T-helper 9 cell (primary cell): ENCODE results near the gene ULBP2.
"Not testable (repeated sequence)": the region's sequence is repeated elsewhere in the genome, so short reads cannot be mapped to it uniquely, and the experiment has no call there.

Experiments
- DNase-seq: peaks from one replicate; pipeline ENCODE4 v3.0.0-alpha.2; 2020
- total RNA-seq, 2 donors: gene quantifications; one replicate each; lab custom pipeline; 2026; lab: John Stamatoyannopoulos, UW

Gene ULBP2, protein sequence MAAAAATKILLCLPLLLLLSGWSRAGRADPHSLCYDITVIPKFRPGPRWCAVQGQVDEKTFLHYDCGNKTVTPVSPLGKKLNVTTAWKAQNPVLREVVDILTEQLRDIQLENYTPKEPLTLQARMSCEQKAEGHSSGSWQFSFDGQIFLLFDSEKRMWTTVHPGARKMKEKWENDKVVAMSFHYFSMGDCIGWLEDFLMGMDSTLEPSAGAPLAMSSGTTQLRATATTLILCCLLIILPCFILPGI
- 0.77 to 7.0 reads per million in 2 donors for total RNA-seq

DNA sequence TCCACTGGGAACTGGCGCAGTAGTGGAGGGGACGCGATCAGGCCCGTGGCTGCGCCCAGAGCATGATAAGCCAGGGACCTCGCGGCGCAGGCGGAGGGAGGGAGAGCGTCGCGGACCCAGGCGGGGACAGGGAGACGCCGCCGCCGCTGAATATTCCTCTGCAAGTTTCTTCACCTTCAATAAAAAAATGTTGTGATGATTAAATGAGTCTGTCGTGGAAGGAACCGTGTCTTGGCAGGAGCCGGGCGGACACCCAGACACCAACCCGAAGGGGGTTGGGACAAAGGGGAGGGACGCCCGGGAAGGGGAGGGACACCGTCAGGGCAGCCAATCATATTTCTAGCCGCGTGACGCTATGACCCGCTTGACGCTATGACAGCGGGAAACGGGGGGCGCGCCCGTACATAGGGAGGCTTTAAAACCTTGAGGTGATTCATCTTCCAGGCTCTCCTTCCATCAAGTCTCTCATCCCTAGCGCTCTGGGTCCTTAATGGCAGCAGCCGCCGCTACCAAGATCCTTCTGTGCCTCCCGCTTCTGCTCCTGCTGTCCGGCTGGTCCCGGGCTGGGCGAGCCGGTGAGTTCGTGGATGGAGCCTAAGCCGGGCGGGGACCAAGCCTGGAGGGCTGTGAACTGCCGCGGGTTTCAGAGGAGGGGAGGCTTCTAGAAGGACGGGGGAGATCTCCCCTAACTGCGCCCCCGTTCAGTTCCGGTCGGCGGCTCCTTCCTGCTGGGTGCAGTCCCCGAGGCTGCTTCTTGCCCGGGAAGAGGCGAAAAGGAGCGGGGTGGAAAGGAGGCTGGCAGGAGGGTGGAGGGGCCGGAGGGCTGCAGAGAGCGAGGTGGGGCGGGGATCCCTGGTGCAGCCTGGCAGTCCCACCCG, at the start of gene ULBP2:
Gene ULBP2 (plus strand): TSS at position 432 of the 878 bp plus-strand sequence. CDS start 59 bp downstream, at position 491.
- peak; percentile 85 for DNase-seq

GRCh38 chr6:149895048-149895590, 46.7 kb upstream of the ULBP2 start:
- DNase-seq, result no peak

DNA sequence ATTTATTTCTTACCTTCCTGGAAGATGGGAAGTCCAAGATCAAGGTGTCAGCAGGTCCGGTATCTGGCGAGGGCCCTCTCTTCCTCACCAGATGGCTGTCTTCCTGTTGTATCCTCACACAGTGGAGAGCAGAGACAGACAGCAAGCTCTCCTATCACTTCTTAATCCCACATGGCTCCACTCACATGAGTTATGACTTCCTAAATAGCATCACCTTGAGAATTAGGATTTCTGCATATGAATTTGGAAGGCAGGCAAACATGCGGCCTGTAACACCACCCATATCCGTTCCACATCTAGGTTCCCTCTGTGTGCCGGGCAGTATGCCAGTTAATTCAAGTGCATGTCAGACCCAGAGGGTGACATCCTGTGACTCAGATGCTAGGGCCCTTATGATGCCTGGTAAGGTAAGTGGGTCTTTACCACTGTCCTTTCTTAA, 46.0 kb upstream of the ULBP2 start:
- DNase-seq, result no peak

- no peak for DNase-seq
Measured at GRCh38 chr6:149896491-149896890, 45.3 kb upstream of the ULBP2 start.

GRCh38 chr6:149897015-149897697, 44.7 kb upstream of the ULBP2 start:
- DNase-seq, result no peak

DNA sequence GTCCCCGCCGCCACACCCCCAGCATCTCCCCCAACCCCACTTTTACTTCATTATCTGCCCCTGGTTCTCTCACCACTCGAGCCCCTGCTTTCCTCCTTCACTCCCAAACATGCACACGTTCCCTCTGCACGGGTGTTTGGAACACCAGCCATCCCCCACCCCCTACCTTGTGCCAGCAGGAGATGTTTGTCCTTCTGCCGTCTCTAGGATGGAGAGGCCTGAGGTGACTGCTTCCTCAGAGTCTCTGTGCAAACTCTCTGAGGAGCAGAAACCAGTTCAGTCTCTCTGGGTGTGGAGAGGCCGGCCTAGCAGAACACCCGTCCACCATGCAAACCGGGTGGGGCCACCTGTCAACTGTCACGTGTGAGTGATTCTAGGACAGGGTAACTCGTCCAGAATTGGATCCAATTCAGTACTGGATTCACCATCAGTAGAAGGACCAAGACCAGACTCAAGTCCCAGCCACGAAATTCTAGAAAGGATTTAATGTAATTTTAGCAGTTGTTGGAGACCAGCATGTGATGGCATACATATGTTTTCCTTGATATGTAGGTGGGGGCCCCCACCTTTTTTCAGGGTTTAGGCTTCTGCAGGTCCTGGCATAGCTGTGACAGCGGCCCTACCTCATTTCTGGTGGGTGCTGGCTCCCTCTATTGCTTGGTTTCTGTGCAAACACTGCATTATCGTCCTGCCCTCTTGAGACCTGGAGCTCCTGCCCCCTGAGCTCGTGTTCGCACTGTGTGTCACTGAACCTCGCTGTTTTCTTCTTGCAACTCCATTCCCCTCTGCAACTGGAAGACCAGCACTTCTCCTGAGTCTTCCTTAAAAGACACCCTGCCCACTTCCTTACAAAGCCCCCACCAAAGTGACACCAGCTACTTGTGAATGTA, 43.7 kb upstream of the ULBP2 start, which contains the start of gene RAET1E:
Gene RAET1E (minus strand): TSS at position 259 of the 890 bp plus-strand sequence. CDS start 7,212 bp downstream, outside the sequence.
- no peak for DNase-seq

DNA sequence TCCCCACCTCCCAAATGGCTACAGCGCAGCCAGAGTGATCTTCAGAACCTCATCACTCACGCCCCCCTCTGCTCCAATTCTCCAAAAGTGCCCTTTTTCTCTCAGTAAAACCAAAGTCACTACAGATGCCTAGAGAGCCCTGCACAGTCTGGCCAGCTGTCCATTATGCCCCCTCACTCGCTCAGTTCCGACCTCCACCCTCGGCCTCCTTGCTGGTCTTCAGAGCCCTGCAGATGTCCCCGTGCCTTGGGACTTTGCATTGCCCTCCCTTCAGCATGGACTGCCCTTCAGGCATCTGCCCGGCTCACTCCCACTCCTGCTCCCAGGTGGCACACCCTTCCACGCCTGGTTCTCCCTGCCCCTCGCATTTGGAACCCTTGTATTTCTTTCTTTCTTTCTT, 42.8 kb upstream of the ULBP2 start:
- no peak for DNase-seq

GRCh38 chr6:149899486-149899885, 42.3 kb upstream of the ULBP2 start:
- DNase-seq, result no peak

DNA sequence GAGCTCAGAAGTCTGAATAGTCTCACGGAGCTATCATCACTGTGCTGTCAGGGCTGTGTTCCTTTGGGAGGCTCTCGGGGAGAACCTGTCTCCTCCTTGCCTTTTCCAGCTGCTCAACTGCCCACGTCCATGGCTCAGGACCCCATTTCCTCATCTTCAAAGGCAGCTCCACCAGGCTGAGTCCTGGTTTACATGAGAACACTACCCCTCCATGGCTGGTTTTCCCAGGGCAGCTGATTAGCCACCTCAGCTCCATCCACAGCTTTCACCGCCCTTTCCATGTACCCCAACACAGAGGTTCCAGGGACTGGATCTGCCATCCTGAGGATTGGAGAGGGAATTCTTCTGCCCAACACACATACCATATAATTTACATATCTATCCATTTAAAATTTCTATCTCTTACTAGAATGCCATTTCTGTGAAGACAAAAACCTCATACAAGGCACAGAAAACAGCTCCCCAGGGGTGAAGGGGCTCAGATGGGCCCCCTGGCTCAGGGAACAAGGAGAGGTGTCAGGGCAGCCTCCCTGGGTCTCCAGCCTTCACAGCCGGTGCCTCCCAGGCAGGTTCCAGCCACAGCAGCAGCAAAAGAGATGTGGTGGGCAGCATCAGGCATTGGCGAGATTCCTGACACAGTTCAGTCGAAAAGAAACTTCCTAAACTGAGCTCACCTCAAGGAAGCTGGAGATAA, 41.7 kb upstream of the ULBP2 start:
- DNase-seq, result no peak

DNA sequence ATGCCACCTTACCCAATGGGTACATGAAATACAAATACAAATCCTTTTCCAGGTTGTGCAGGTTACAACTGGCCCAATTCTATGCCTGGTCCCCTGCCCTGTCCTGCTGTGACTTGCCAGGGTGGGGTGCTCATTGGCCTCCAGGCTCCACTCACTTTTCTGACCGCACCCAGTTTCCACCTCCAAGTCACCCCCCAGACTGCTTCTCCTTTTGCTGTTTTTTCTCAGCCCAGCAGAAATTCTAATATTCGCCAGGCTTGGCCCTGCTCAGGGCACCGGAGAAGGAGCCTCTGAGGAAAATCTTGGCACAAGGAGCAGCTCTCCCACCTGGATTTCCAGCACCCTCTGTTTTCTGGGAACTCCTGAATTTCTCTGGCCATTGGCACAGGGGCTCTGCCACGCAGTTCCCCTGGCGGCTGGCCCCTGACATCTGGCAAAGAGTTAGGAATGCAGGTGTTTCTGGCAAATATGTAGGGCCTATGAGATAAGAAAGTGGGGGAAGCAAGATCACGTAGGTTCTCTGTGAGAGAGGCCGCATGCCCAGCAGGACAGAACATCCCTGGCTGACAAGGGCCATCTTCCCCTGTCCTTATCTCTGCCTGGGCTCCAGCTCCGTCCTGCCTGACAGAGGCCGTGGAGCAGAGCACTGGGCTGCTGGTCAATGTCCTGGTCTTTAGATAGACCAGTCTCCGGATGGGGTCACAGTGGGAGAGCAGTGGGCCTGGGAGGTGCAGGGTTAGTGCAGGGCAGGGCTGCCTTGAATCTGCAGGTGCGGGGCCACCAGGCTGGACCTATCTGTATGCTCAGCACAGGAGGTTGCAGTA, 41.0 kb upstream of the ULBP2 start:
- DNase-seq, result no peak

GRCh38 chr6:149901444-149902140, 40.2 kb upstream of the ULBP2 start:
- DNase-seq, result no peak

GRCh38 chr6:149903938-149904611, 37.7 kb upstream of the ULBP2 start:
- DNase-seq, result no peak

- DNase-seq, result no peak
Measured at GRCh38 chr6:149904661-149905370, 37.0 kb upstream of the ULBP2 start.

- DNase-seq, result no peak
Measured at GRCh38 chr6:149905371-149905910, 36.4 kb upstream of the ULBP2 start.

- no peak for DNase-seq
Measured at GRCh38 chr6:149905911-149906371, 35.9 kb upstream of the ULBP2 start.

- no peak for DNase-seq
Measured at GRCh38 chr6:149906405-149906804, 35.4 kb upstream of the ULBP2 start.

GRCh38 chr6:149907317-149907716, 34.5 kb upstream of the ULBP2 start:
- no peak for DNase-seq

DNA sequence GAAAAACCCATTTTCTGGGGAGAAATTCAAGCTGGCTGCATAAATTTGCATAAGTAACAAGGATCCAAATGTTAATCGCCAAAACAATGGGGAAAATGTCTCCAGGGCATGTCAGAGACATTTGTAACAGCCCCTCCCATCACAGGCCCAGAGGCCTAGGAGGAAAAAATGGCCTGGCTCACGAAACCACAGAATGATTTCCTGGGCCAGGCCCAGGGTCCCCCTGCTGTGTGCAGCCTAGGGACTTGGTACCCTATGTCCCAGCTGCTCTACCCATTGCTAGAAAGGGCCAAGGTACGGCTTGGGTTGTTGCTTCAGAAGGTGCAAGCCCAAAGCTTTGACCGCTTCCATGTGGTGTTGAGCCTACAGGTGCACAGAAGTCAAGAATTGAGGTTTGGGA, 33.3 kb upstream of the ULBP2 start:
- not testable (repeated sequence) for DNase-seq
